Measurements from ENCODE around the gene CLK3. TPM values are rescaled to one million over a fixed set of nuclear protein-coding genes. Genes with fewer than 3 reads are reported as not detected.

CLK3 gene
- 75.8 and 88.2 TPM in 2 replicates for total RNA-seq

GRCh38 chr15:74615508-74616365 lies at the start of gene CLK3:
Gene CLK3 (plus strand): TSS chr15:74615836. CDS start chr15:74619197, 3,361 bp downstream.

Other genes starting within 250 kb of the CLK3 start
- gene CYP11A1, start 248.2 kb upstream of the CLK3 start, total RNA-seq: 0.33 and 1.6 TPM in 2 replicates
- 37.7 and 177 TPM in 2 replicates for gene SEMA7A, start 181.9 kb upstream of the CLK3 start, total RNA-seq
- gene UBL7, start 154.7 kb upstream of the CLK3 start, total RNA-seq: 31.4 and 57.7 TPM in 2 replicates
- 5.5 and 5.7 TPM in 2 replicates for gene ARID3B, start 74.6 kb upstream of the CLK3 start, total RNA-seq
- 10.6 and 14.0 TPM in 2 replicates for gene EDC3, start 80.2 kb downstream of the CLK3 start, total RNA-seq
- gene CYP1A1, start 109.7 kb downstream of the CLK3 start, total RNA-seq: 0.11 TPM in 1 of 2 replicates, not detected in the other
- not detected in 2 replicates for gene CYP1A2, start 133.0 kb downstream of the CLK3 start, total RNA-seq
- 20.3 and 27.1 TPM in 2 replicates for gene CSK, start 166.2 kb downstream of the CLK3 start, total RNA-seq
- 0.11 TPM in 1 of 2 replicates, not detected in the other for gene LMAN1L, start 197.0 kb downstream of the CLK3 start, total RNA-seq
- gene CPLX3, start 210.8 kb downstream of the CLK3 start, total RNA-seq: not detected in 2 replicates
- gene ULK3, start 227.3 kb downstream of the CLK3 start, total RNA-seq: 6.3 and 8.2 TPM in 2 replicates